Measurements from ENCODE around the gene RABL2B.
"Not testable (repeated sequence)": the region's sequence is repeated elsewhere in the genome, so short reads cannot be mapped to it uniquely, and the experiment has no call there.

RABL2B gene

GRCh38 chr22:50783033-50783879 is at the start of gene RABL2B:
Gene RABL2B (minus strand): TSS chr22:50783636. CDS start chr22:50782294, 1,342 bp downstream.
- TF ChIP-seq CTCF (IDR thresholded peaks at IDR 0.05), result peak; percentile 33
- peak within 1 kb of the TSS; percentile 35 for H3K27ac ChIP-seq

GRCh38 chr22:50786936-50787335 is 3.5 kb upstream of the RABL2B start:
- H3K27me3 ChIP-seq; H3K36me3 ChIP-seq; H3K4me3 ChIP-seq (ENCODE audit: low read depth in 1 of 2, low read length in 1 of 2); H3K4me1 ChIP-seq (ENCODE audit: control insufficient read depth in 1 of 2, insufficient read depth in 1 of 2, low read depth in 1 of 2, low read length in 1 of 2); H3K27ac ChIP-seq; H3K9me3 ChIP-seq: not testable (repeated sequence)

More at GRCh38 chr22:50783033-50783879, at the start of gene RABL2B:
- not testable (repeated sequence) for H3K4me1 ChIP-seq (ENCODE audit: control insufficient read depth in 1 of 2, insufficient read depth in 1 of 2, low read depth in 1 of 2, low read length in 1 of 2); H3K36me3 ChIP-seq; H3K9me3 ChIP-seq; H3K27me3 ChIP-seq
- H3K4me3 ChIP-seq (ENCODE audit: low read depth in 1 of 2, low read length in 1 of 2), result peak within 1 kb of the TSS; percentile 57 to 59

- H3K36me3 ChIP-seq, H3K9me3 ChIP-seq: not testable (repeated sequence)
These were observed 1.9 kb upstream of the RABL2B start for GRCh38 chr22:50785289-50785688.

GRCh38 chr22:50783880-50784276 is 442 bp upstream of the RABL2B start:
- Histone ChIP-seq H3K4me3 (ENCODE audit: low read depth in 1 of 2, low read length in 1 of 2) (peak overlapping the region; percentile 57 to 59), H3K27ac (peak overlapping the region; percentile 35)
- H3K9me3 ChIP-seq; H3K4me1 ChIP-seq (ENCODE audit: control insufficient read depth in 1 of 2, insufficient read depth in 1 of 2, low read depth in 1 of 2, low read length in 1 of 2); H3K27me3 ChIP-seq; H3K36me3 ChIP-seq: not testable (repeated sequence)

More at GRCh38 chr22:50785289-50785688, 1.9 kb upstream of the RABL2B start:
- not testable (repeated sequence) for H3K27ac ChIP-seq; H3K4me3 ChIP-seq (ENCODE audit: low read depth in 1 of 2, low read length in 1 of 2); H3K27me3 ChIP-seq; H3K4me1 ChIP-seq (ENCODE audit: control insufficient read depth in 1 of 2, insufficient read depth in 1 of 2, low read depth in 1 of 2, low read length in 1 of 2)

- not testable (repeated sequence) for H3K27ac ChIP-seq; H3K4me3 ChIP-seq (ENCODE audit: low read depth in 1 of 2, low read length in 1 of 2); H3K9me3 ChIP-seq; H3K36me3 ChIP-seq; H3K4me1 ChIP-seq (ENCODE audit: control insufficient read depth in 1 of 2, insufficient read depth in 1 of 2, low read depth in 1 of 2, low read length in 1 of 2); H3K27me3 ChIP-seq
These were observed 1.2 kb downstream of the RABL2B start for GRCh38 chr22:50782253-50782652.

GRCh38 chr22:50780244-50780643 is 3.2 kb downstream of the RABL2B start:
- H3K4me3 ChIP-seq (ENCODE audit: low read depth in 1 of 2, low read length in 1 of 2); H3K27ac ChIP-seq; H3K4me1 ChIP-seq (ENCODE audit: control insufficient read depth in 1 of 2, insufficient read depth in 1 of 2, low read depth in 1 of 2, low read length in 1 of 2); H3K9me3 ChIP-seq; H3K36me3 ChIP-seq; H3K27me3 ChIP-seq: not testable (repeated sequence)

GRCh38 chr22:50777631-50778030 is 5.8 kb downstream of the RABL2B start:
- H3K36me3 ChIP-seq; H3K9me3 ChIP-seq; H3K27ac ChIP-seq; H3K4me3 ChIP-seq (ENCODE audit: low read depth in 1 of 2, low read length in 1 of 2); H3K4me1 ChIP-seq (ENCODE audit: control insufficient read depth in 1 of 2, insufficient read depth in 1 of 2, low read depth in 1 of 2, low read length in 1 of 2); H3K27me3 ChIP-seq: not testable (repeated sequence)

- not testable (repeated sequence) for H3K27me3 ChIP-seq; H3K9me3 ChIP-seq; H3K36me3 ChIP-seq; H3K4me3 ChIP-seq (ENCODE audit: low read depth in 1 of 2, low read length in 1 of 2); H3K27ac ChIP-seq; H3K4me1 ChIP-seq (ENCODE audit: control insufficient read depth in 1 of 2, insufficient read depth in 1 of 2, low read depth in 1 of 2, low read length in 1 of 2)
These were observed 8.3 kb downstream of the RABL2B start for GRCh38 chr22:50775132-50775531.

- H3K27me3 ChIP-seq; H3K4me3 ChIP-seq (ENCODE audit: low read depth in 1 of 2, low read length in 1 of 2); H3K27ac ChIP-seq; H3K36me3 ChIP-seq; H3K9me3 ChIP-seq; H3K4me1 ChIP-seq (ENCODE audit: control insufficient read depth in 1 of 2, insufficient read depth in 1 of 2, low read depth in 1 of 2, low read length in 1 of 2): not testable (repeated sequence)
These were observed 19.1 kb downstream of the RABL2B start for GRCh38 chr22:50764288-50764687.

- H3K4me3 ChIP-seq (ENCODE audit: low read depth in 1 of 2, low read length in 1 of 2); H3K27ac ChIP-seq; H3K4me1 ChIP-seq (ENCODE audit: control insufficient read depth in 1 of 2, insufficient read depth in 1 of 2, low read depth in 1 of 2, low read length in 1 of 2); H3K9me3 ChIP-seq; H3K36me3 ChIP-seq: not testable (repeated sequence)
- H3K27me3 ChIP-seq, result peaks cover 17% of the 10 kb centered on the region
These were observed 21.6 kb downstream of the RABL2B start for GRCh38 chr22:50761829-50762228.

GRCh38 chr22:50759597-50760341 is 23.7 kb downstream of the RABL2B start:
- not testable (repeated sequence) for H3K4me3 ChIP-seq (ENCODE audit: low read depth in 1 of 2, low read length in 1 of 2); H3K9me3 ChIP-seq; H3K36me3 ChIP-seq; H3K4me1 ChIP-seq (ENCODE audit: control insufficient read depth in 1 of 2, insufficient read depth in 1 of 2, low read depth in 1 of 2, low read length in 1 of 2); H3K27ac ChIP-seq
- H3K27me3 ChIP-seq, result peaks cover 22% of the 10 kb centered on the region

GRCh38 chr22:50756949-50757491 is 26.4 kb downstream of the RABL2B start:
- Histone ChIP-seq H3K27me3 (peaks cover 22% of the 10 kb centered on the region), H3K4me3 (ENCODE audit: low read depth in 1 of 2, low read length in 1 of 2) (peak overlapping the region in 1 of 2 experiments; percentile 34)
- not testable (repeated sequence) for H3K27ac ChIP-seq; H3K4me1 ChIP-seq (ENCODE audit: control insufficient read depth in 1 of 2, insufficient read depth in 1 of 2, low read depth in 1 of 2, low read length in 1 of 2); H3K36me3 ChIP-seq; H3K9me3 ChIP-seq

Measured in neutrophil (primary cell).